ENCODE measurements around the gene PLP2. TPM values are rescaled to one million over a fixed set of nuclear protein-coding genes. Genes with fewer than 3 reads are reported as not detected.
A peak's percentile ranks its signal among the peaks of the same experiment; 100 is the strongest.

The PLP2 gene
- total RNA-seq, 2 experiments from 2014 or later = 21.2 to 54.3 TPM

- TF ChIP-seq EZH2phosphoT487 (IDR thresholded peaks at IDR 0.05; ENCODE audit: borderline replicate concordance, low read depth, low read length) = no peak
- TF ChIP-seq CTCF (conservative IDR thresholded peaks at IDR 0.05; ENCODE audit: low read length) = no peak
- Histone ChIP-seq H2AFZ (ENCODE audit: low read length) (no peak overlapping the region), H3K9me3 (ENCODE audit: low read length) (no peaks in the 10 kb centered on the region), H3K4me3 (ENCODE audit: low read depth, low read length, poor library complexity, severe bottlenecking) (no peak overlapping the region), H3K9me2 (ENCODE audit: insufficient read depth, low read length) (no peaks in the 10 kb centered on the region), H3K4me2 (ENCODE audit: low read length) (no peak overlapping the region), H3K36me3 (ENCODE audit: insufficient read depth, low read length) (no peaks in the 10 kb centered on the region), H4K20me1 (ENCODE audit: insufficient read depth, low read length) (no peaks in the 10 kb centered on the region), H3K4me1 (ENCODE audit: insufficient read depth, low read length, poor library complexity, severe bottlenecking) (peaks cover 9% of the 10 kb centered on the region), H3K27ac (ENCODE audit: low read depth, low read length, poor library complexity, severe bottlenecking) (no peak overlapping the region), H3K79me2 (ENCODE audit: insufficient read depth, low read depth, low read length) (no peaks in the 10 kb centered on the region)
- ChIA-PET POLR2A (interaction anchor here (1.0 kb wide), 1 partner anchor 30 kb away, joined by 3 read pairs; no protein-coding TSS in a partner anchor), CTCF (ENCODE audit: unreplicated experiment) (no interaction called here)
- intact Hi-C loops (cut with micrococcal nuclease; ENCODE audit: unreplicated experiment) = loop anchor here (5.0 kb wide), 1 partner anchor 39 kb away; the partner anchor contains the start of gene GPKOW
- no TSS peak for BruUV-seq (replicated peaks)
- no peak for DNase-seq (ENCODE audit: low spot score)
Observed at GRCh38 chrX:49160908-49161307, 10.8 kb upstream of the PLP2 start.

- CTCF ChIA-PET (ENCODE audit: unreplicated experiment) = no interaction called here
- H2AFZ ChIP-seq (ENCODE audit: low read length) = peak overlapping the region; percentile 72
- peaks cover 16% of the 10 kb centered on the region for H3K4me1 ChIP-seq (ENCODE audit: insufficient read depth, low read length, poor library complexity, severe bottlenecking)
- no peaks in the 10 kb centered on the region for H3K79me2 ChIP-seq (ENCODE audit: insufficient read depth, low read depth, low read length)
- DNase-seq (ENCODE audit: low spot score) = no peak
- no peak overlapping the region for H3K27ac ChIP-seq (ENCODE audit: low read depth, low read length, poor library complexity, severe bottlenecking)
- no peak overlapping the region for H3K4me3 ChIP-seq (ENCODE audit: low read depth, low read length, poor library complexity, severe bottlenecking)
- H4K20me1 ChIP-seq (ENCODE audit: insufficient read depth, low read length) = no peaks in the 10 kb centered on the region
- TF ChIP-seq CTCF (conservative IDR thresholded peaks at IDR 0.05; ENCODE audit: low read length) (no peak), EZH2phosphoT487 (IDR thresholded peaks at IDR 0.05; ENCODE audit: borderline replicate concordance, low read depth, low read length) (no peak)
- intact Hi-C loops (cut with micrococcal nuclease; ENCODE audit: unreplicated experiment) = loop anchor here (5.0 kb wide), 1 partner anchor 39 kb away; the partner anchor contains the start of gene GPKOW
- H3K4me2 ChIP-seq (ENCODE audit: low read length) = no peak overlapping the region
- H3K9me3 ChIP-seq (ENCODE audit: low read length) = no peaks in the 10 kb centered on the region
- BruUV-seq (replicated peaks) = no TSS peak
- no peaks in the 10 kb centered on the region for H3K9me2 ChIP-seq (ENCODE audit: insufficient read depth, low read length)
- POLR2A ChIA-PET = interaction anchor here (1.0 kb wide), 1 partner anchor 29 kb away, joined by 3 read pairs; no protein-coding TSS in a partner anchor
- H3K36me3 ChIP-seq (ENCODE audit: insufficient read depth, low read length) = no peaks in the 10 kb centered on the region
Observed at GRCh38 chrX:49161632-49162031, 10.1 kb upstream of the PLP2 start.

GRCh38 chrX:49162620-49163019, 9.1 kb upstream of the PLP2 start, which contains the start of gene MAGIX:
Gene MAGIX (plus strand): TSS chrX:49162758. CDS start chrX:49162890, 132 bp downstream.
- H2AFZ ChIP-seq (ENCODE audit: low read length) = peak within 1 kb of the TSS; percentile 77
- CTCF ChIA-PET (ENCODE audit: unreplicated experiment) = no interaction called here
- no peak within 1 kb of the TSS for H3K27ac ChIP-seq (ENCODE audit: low read depth, low read length, poor library complexity, severe bottlenecking)
- POLR2A ChIA-PET = no interaction called here
- peak within 1 kb of the TSS; percentile 87; the same call in 1 of the 2 replicates for H3K4me2 ChIP-seq (ENCODE audit: low read length)
- H3K9me3 ChIP-seq (ENCODE audit: low read length) = no peaks in the 10 kb centered on the region
- H3K4me3 ChIP-seq (ENCODE audit: low read depth, low read length, poor library complexity, severe bottlenecking) = no peak within 1 kb of the TSS
- peaks cover 26% of the 10 kb centered on the region for H3K4me1 ChIP-seq (ENCODE audit: insufficient read depth, low read length, poor library complexity, severe bottlenecking)
- no peaks in the 10 kb centered on the region for H3K79me2 ChIP-seq (ENCODE audit: insufficient read depth, low read depth, low read length)
- intact Hi-C loops (cut with micrococcal nuclease; ENCODE audit: unreplicated experiment) = loop anchor here (5.0 kb wide), 1 partner anchor 40 kb away; the partner anchor contains the start of gene GPKOW
- H3K36me3 ChIP-seq (ENCODE audit: insufficient read depth, low read length) = no peaks in the 10 kb centered on the region
- TF ChIP-seq EZH2phosphoT487 (IDR thresholded peaks at IDR 0.05; ENCODE audit: borderline replicate concordance, low read depth, low read length) (no peak), CTCF (conservative IDR thresholded peaks at IDR 0.05; ENCODE audit: low read length) (no peak)
- BruUV-seq (replicated peaks) = no TSS peak
- H3K9me2 ChIP-seq (ENCODE audit: insufficient read depth, low read length) = no peaks in the 10 kb centered on the region
- DNase-seq (ENCODE audit: low spot score) = no peak
- H4K20me1 ChIP-seq (ENCODE audit: insufficient read depth, low read length) = no peaks in the 10 kb centered on the region

All from OCI-LY7 (cell line).